OCI-M1 (cell line): Measurements from ENCODE around the gene RBBP7.

Experiments
- DNase-seq: peaks from one replicate; lab custom pipeline; 2025; lab: John Stamatoyannopoulos, UW

RBBP7 gene

DNA sequence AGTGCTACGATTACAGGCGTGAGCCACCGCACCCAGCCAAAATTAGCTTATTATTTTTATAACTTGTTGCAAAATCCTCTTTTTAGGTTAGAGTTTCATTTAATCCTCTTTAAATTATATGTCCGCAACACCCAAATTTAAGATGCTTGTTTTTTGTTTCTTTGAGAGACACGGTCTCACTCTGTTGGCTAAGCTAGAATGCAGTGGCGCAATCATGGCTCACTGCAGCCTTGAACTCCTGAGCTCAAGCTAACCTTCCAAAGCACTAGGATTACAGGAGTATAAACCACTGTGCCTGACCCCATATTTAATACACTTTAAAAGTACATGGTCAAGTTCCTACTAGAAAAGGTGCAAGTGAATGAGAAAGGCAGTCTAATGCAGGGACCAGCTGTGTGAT is 2.2 kb downstream of the RBBP7 start:
- DNase-seq = no peak

DNA sequence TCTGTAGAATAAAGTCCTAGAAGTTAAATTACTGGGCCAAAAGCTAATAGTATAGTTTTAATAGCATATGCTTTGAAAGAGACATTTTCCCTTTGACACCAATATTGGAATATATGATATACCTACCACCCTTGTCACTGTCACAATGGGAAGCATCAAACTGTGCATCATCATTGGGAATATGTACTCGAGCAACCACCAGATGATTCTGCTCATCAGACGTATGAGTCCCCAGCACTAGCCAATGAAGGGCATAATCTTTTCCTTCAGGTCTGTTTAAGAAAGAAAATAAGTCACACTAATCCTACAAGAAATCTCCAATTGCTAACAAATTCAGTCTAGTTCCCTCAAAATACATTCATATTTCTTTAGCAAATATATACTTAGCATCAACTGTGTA is 7.3 kb downstream of the RBBP7 start:
- no peak for DNase-seq

DNA sequence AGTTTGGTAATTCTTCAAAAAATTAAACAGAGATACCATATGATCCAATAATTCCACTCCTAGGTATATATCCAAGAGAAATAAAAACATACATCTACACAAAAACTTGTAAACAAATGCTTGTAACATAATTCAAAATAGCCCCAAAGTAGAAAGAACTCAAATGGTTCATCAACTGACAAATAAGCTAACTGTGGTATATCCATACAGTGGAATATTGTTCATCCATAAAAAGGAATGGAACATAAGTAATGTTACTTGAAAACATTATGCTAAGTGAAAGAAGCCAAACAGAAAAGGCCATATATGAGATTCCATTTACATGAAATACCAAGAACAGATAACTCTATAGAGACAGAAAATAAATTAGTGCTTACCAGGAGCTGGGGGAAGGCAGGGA is 13.4 kb downstream of the RBBP7 start:
- DNase-seq = no peak

DNA sequence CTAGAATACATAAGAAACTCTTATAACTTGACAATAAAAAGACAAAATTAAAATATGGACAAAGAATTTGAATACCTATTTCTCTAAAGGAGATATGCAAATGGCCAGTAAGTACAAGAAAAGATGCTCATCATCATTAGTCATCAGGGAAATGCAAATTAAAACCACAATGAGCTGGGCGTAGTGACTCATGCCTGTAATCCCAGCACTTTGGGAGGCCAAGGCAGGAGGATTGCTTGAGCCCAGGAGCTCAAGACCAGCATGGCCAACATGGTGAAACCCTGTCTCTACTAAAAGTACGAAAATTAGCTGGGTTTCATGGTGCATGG is 14.1 kb downstream of the RBBP7 start:
- peak; percentile 56 for DNase-seq

DNA sequence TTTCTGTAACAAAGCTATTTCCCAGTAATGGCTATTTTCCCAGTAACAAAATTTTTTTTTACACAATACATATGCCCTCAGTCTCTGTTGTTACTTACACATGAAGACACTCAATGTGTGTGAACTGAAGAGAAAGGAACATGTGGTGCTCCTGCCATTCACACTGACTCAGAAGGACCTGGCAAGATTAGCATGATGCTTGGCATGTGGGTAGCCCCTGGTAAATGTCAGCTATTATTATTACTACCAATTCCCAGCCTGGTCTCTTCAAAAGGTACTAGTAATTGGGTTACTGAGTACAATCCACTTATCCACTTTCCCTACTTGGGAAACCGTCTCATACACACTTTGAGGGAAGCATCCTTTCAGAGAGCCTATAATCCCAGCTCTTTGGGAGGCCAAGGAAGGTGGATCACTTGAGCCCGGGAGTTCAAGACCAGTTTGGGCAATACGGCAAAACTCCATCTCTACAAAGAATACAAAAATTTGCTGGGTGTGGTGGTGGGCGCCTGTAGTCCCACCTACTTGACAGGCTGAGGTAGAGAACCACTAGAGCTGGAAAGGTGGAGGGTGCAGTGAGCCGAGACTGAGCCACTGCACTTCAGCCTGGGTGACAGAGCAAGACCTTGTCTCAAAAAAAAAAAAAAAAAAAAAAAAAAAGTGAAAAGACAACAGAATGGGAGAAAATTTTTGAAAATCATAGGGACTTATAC is 14.6 kb downstream of the RBBP7 start:
- DNase-seq = no peak

DNA sequence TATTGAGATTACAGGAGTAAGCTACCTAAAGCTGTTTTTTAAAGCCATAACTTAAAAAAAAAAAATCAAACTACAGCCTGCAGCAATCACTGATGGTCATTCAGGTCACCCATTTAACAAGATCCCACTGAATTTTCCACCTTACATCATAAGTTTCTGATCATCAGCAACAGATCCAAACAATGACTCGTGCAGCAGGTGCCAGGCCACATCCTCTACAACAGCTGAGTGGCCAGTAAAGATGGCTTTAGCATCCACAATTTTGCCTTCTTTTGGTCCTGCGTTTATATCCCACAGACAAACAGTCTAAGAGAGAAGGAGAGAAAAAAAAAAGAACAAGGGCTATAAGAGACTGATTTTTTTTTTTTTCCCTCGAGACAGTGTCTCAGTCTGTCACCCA is 16.6 kb downstream of the RBBP7 start:
- no peak for DNase-seq

DNA sequence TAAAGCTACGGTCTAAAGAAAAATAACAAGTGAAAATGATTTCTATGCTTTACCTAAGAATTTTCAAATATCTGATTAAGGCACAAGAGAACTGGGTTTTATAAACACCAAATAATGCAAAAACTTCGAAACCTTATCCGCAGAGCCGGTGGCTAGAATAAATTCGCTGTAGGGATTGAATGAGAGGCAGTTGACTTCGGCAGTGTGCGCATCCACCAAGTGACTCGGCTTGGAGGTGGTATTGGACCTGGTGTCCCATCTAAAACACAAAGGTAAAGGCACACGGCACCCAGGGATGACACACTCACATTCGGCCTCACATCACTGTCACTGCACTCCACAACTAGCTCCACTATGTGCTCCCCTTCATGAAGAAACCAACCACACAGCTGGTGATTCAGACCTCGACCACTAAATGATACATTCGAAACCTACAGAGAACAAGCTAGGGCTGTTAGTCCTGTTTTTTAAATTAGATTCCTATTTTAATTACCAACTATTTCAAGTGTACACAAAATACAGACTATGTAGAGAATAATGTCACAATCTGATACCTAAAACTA is 17.5 kb downstream of the RBBP7 start:
- no peak for DNase-seq

DNA sequence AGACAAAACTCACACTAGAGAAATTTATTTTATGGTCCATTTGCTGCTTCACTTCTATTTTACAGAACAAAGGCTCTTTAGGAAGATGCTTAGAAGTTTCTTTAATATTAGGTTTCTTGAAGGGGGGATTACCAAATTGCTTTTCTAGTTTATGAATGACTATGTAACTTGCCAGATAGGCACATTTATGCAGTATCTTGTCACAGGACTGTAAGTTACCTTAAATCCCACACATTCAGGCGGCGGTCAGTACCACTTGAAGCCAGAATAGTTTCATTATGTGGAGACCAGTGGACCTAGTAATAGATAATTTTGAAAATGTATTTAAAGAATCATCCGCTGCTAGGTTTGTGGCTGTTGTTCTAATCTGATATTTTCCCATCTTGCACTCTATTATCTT is 18.3 kb downstream of the RBBP7 start:
- no peak for DNase-seq

DNA sequence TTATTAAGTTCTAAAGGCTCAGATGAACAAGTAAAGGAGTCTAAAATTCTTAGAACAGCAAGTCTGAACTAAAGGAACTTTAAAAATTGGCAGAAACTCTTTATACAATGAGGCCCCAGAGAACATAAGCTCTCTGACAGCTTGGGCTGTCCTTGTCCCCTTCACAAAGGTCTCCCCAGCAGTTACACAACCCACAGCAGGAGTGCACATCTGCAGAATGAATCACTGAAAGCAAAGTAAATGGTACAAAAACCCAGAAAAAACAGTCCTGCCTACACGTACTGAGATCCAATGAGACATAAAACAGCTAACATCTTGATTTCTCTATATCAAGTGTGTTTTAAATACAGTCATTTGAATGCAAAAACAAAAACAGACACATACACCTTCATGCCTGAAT is 18.7 kb downstream of the RBBP7 start:
- no peak for DNase-seq

DNA sequence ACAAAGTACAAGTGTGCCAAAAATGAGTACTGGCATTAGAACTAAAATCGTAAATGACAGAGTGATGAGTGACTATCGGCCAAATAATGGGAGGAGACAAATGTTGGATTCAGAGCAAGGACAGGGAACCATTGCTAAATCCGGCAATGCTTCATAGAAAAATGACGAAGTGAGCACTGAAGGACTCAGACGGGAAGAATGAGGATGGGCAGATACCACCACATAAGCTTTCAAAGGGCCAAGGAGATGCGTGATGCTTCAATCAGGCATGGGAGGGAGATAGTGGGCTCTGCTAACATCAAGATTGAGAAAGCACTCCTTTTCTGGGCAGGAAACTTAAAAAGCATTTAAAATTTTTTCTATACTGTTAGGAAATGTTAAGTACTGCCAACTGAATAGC is 21.6 kb downstream of the RBBP7 start:
- DNase-seq = no peak

DNA sequence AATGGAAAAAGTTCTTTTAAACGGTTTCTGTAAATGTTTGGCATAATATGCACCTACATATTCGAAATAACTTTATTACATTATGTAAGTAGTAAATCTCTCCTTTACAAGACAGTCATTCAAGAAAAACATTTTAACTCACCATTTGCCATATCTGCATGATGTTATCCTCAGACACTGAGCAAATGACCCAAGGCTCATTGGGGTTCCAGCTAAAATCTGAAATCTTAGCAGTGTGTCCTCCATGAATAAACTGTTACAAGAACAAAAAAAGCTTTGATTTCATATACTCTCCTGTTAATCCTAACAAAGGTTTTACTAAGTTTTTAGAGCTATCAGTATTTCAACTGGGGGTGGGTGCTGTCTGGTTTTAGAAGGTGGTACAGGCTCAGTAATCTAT is 24.5 kb downstream of the RBBP7 start:
- DNase-seq = no peak

DNA sequence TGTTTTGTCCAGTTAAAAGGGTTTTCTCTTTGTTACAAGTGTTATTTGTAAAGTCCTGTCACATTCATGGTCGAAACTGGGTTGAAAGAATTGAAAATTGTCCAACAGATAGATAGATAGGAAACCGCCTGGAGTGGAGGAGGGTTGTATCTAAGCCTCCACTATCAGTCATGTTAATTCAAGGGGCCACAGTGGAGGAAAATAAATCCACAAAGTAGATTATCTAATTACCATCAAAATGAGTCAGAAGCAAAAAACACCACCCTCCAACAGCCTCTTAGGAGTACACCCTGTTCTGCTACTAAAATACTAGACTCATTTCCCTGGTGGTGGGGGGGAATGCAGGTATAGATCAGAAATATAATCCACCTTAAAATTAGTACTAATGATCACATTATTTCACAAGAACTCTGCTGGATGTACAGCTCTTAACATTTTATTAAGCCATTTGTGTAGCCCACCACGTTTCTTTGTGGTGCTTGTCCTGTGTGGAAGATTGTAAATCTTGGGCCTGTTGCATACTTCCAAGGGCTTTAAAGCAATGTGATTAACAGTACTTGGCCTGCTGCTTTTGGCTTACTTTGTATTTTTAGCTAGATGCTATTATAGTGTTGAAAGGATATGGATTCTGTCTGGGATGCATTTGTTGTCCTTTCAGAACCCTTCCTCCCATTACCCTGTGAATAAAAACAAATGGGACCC is 26.8 kb downstream of the RBBP7 start:
- peak; percentile 41 for DNase-seq

DNA sequence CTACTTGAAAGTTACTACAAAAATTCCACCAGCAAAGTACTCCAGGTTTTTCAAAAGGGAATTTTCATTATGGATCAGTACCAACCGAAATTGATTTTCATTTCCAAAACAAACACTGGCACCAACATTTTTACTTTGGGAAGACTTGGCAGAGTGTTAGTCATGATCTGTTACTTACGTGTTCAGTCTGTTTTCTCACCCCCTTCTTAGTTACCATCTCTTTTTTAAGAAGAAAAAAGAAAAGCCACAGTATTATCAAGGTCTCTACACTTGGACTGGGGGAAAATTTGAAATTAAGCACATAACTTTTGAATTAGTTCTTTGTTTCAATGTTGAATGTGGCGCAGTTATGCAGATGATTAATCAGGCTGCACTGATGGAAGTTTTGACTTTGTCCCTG is 27.5 kb downstream of the RBBP7 start:
- DNase-seq = no peak

DNA sequence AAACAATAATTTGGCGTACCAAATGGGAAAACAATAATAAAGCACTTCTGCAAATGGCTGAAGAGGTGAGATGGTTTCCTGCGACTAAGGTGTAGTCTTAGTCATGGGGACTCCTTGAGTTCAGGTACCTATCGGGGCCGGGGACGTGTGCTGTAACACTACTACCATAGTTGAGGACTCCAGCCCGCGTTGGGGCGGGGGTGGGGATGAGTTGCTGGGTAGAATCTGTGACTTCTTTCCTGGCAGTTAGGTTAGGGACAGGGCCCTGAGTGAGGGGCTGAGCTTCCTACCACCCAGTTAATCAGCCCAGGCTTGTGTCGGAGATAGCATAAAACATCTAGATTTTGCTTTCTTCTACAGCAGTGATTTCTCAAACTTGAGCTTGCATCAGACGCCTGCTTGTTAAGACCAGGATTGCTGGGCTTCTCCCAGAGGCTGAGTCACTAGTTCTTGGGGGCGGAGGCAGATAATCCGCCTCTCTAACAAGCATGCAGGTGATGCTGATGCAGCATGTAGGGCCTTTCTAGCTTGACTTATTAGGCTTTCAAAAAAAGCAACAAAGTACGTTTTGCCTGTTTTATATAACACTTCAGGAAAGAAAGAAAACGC is 30.2 kb downstream of the RBBP7 start:
- no peak for DNase-seq

DNA sequence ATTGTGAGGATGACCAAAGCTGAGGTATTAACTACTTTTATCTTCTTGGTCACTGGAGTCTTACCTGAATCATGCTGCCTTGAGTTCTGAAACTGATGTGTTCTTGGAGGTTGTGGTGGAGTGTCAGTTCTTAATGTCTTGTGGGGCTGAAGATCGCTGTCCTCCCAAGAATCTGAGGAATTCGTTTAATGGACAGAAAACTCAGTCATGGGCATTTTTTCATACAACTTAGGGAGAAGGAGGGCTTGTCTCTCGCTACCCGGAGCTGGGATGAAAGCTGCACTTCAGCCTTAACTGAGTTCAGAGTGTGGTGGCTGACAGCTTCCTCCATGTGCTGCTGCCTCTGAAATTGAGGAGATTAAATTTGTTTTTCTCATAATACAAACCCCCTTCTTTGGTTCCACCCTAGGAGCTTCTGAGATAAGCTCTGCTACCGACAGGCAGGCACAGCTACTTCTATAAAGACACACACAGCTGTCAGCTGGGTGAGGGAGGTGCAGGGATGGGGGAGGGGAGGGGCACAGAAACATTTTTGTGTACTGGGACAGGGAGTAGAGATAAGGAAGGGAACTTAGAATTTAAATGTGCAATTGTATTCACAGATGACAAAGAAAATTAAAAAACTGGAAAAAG is 30.8 kb downstream of the RBBP7 start:
- DNase-seq = peak; percentile 63

DNA sequence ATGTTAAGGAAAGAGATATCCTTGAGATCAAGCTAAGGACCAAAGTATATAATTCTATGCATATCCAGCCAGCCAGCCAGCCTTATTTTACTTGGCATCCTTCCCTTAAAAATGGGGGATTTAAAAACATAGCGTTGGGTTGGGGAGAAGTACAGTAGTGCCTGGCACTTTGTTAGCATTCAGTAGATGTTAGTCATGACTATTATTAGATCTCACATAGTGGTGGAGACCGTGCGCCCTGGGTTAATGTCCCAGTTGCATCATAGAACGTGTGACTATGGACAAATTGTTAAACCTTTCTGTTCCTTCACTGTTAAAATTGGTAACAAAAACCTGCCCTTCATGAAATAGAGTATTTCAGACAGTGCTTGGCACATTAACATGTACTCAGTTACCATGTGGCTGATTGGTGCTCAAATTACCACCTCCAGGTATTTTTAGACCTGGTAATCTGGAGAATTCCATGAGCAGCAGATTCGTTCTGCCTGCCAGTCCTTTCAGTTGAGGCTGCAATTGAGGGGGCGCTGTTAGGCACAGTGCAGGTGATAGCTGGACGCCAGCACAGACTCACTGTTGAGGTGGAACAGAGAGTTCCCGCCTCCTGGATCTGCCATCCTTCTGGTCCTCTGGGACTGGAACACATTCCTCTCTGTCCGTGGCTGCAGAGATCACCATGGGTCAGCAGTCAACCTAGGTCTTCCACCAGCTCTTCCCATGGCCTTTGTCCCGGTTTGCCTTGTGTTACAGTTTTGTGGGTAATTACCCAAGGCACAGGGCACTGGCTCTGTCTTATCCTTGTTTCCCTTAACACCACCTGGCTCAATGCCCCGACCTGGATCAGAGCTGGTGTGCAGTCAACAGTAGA is 31.7 kb downstream of the RBBP7 start:
- DNase-seq = no peak

DNA sequence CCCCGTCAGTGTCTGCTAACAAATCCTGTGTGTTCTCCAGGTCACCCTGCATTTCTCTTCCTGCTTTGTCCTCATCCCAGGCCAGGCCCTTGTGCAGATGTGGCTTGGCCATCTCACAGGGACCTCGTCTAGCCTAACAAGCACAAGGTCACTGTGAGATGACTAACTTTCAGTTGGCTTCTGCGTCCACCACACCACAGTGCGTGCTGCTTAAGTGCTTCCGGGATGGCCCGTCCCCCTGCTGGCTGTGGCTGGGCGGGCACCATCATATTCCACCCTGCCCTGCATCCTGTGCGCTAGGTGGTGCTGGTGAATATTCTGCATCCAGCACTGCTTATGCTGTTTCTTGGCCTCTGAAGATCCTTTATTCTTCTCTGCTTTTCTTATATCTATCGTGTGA is 33.8 kb downstream of the RBBP7 start:
- no peak for DNase-seq

DNA sequence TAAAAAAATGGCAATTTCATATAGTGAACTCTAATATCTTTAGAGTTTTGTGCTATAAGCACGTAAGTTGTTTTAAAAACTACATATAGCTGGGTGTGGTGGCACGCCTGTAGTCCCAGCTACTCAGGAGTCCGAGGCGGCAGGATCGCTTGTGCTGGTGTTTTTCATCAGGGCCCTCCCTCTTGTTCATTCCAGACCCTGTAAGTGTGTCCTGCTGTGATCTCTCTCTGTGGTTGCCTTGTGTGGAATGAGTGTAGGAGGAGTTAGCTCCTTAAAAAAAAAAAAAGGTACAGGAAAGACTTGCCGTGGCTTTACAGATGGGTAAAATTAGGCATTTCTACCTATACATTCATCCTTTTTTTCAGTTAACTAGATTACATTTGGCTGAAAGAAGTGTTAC is 35.4 kb downstream of the RBBP7 start:
- DNase-seq = no peak

DNA sequence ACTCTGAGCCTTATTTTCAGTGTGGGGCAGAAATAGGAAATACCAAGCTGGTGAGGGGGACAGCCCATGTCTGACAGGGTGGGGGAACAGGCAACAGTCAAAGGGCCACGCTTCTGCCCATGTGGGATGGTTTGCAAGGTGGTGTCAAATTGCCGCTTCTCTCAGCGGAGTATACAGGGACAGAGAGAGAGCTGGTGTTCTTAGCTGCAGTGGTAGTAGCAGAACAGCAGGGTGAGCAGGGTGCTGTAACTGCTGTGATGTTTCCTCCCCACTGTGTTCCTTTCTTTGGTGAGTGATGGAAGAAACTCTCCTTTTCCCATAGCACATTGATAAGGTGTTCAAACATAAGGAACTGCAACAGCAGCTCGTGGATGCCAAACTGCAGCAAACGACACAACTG is 37.9 kb downstream of the RBBP7 start:
- no peak for DNase-seq

DNA sequence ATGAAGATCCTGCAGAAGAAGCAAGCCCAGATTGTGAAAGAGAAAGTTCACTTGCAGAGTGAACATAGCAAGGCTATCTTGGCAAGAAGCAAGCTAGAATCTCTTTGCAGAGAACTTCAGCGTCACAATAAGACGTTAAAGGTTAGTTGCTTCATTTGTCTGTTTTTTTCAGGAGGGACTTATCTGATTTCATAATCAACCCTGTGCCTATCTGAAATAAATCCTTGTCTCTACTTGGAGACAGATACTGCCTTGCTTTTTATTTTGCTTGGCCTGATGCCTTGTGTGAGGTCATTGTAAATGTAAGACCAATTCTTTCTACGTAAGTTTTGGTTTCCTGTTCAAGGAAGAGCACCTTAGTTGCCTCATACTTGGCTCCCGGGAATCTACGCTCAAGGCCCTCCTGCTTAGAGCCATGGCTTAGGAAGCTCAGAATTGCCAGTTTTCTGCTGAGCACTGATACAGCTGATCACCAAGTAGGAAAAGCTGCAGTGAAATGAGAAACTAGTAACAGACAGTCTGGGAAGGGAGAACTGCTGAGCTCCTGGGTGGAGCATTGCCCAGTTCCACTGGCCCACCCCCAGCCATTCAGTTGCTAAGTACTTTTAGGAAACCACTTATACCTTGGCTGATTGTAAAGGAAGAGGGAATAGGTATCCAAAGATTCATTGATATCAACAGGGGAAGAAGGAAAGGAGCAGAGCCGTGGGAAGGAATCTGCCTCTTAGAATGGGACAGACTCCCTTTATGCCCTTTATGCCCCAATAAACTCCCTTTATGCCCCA is 41.8 kb downstream of the RBBP7 start:
- no peak for DNase-seq

DNA sequence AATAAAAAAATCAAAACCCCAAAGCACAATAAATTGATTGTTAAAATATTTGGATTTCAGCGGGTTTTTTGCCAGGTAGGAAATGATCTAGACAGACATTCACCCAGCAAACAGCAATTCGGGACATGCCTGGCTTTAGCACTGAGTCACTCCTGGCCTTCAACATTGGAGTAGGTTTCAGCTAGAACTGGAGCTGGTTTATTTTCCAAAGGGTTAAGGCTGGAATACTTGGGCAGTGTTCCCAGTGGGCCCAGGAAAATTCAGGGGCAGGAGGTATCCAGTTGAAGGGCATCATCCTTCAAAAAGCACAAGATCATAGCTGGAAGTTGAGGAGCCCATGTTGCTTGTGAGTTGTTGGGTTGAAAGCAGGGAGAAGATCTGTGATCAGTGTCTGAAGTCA is 42.9 kb downstream of the RBBP7 start:
- no peak for DNase-seq
